Mammary epithelial cell (primary cell): Measurements from ENCODE around the gene AQP12B.

Experiments used
- EZH2 ChIP-seq: IDR thresholded peaks from 2 replicates; pipeline ENCODE4 v1.6.1; 2012; ENCODE audit warnings: low read length, inconsistent platforms, borderline replicate concordance
- TF ChIP-seq, protein P1 (sequence below), 2 donors: IDR thresholded peaks in 1 of 2; conservative IDR thresholded peaks in 1 of 2; 2 replicates each; pipeline ENCODE4 v1.5.1; 2011 to 2012; ENCODE audit warnings: inconsistent platforms in 2 of 2, low read length in 2 of 2, mild to moderate bottlenecking in 2 of 2, control low read depth in 1 of 2, low read depth in 1 of 2; ENCODE audit not compliant: insufficient read depth in 1 of 2; ENCODE audit errors: extremely low read depth in 1 of 2

GRCh38 chr2:240664622-240665021, 18.1 kb downstream of the AQP12B start:
- TF ChIP-seq, protein P1, sequence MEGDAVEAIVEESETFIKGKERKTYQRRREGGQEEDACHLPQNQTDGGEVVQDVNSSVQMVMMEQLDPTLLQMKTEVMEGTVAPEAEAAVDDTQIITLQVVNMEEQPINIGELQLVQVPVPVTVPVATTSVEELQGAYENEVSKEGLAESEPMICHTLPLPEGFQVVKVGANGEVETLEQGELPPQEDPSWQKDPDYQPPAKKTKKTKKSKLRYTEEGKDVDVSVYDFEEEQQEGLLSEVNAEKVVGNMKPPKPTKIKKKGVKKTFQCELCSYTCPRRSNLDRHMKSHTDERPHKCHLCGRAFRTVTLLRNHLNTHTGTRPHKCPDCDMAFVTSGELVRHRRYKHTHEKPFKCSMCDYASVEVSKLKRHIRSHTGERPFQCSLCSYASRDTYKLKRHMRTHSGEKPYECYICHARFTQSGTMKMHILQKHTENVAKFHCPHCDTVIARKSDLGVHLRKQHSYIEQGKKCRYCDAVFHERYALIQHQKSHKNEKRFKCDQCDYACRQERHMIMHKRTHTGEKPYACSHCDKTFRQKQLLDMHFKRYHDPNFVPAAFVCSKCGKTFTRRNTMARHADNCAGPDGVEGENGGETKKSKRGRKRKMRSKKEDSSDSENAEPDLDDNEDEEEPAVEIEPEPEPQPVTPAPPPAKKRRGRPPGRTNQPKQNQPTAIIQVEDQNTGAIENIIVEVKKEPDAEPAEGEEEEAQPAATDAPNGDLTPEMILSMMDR (conservative IDR thresholded peaks at IDR 0.05 in 1 of 2, IDR thresholded peaks at IDR 0.05 in 1 of 2; ENCODE audit: extremely low read depth in 1 of 2, insufficient read depth in 1 of 2, low read depth in 1 of 2, low read length in 2 of 2): no peak
- no peak for TF ChIP-seq EZH2
